Adipocyte (in vitro differentiated cells): ENCODE data around the gene IL1B.
A peak's percentile ranks its signal among the peaks of the same experiment; 100 is the strongest.

Experiments used
- DNase-seq: peaks from one replicate; pipeline ENCODE4 v3.0.0-alpha.2; 2015; ENCODE audit warnings: low read depth
- H3K27me3 ChIP-seq: replicated peaks from 2 replicates; pipeline ENCODE4 v1.7.0; 2013; ENCODE audit warnings: mild to moderate bottlenecking, low read length, moderate library complexity; ENCODE audit not compliant: control insufficient read depth, insufficient read depth
- H3K36me3 ChIP-seq: 2 replicates; pipeline ENCODE4 v1.7.0; 2013; ENCODE audit warnings: low read length, mild to moderate bottlenecking, moderate library complexity; ENCODE audit not compliant: control insufficient read depth, insufficient read depth, severe bottlenecking
- H3K4me1 ChIP-seq: 2 replicates; pipeline ENCODE4 v1.7.0; 2013; ENCODE audit warnings: mild to moderate bottlenecking, low read length, moderate library complexity; ENCODE audit not compliant: control insufficient read depth, insufficient read depth
- H3K4me3 ChIP-seq: 2 replicates; pipeline ENCODE4 v1.7.0; 2013; ENCODE audit warnings: mild to moderate bottlenecking, low read length, moderate library complexity
- H3K9ac ChIP-seq: 2 replicates; pipeline ENCODE4 v1.7.0; 2013; ENCODE audit warnings: mild to moderate bottlenecking, low read length, moderate library complexity
- H3K9me3 ChIP-seq: 2 replicates; pipeline ENCODE4 v1.7.0; 2013; ENCODE audit warnings: mild to moderate bottlenecking, low read length, moderate library complexity; ENCODE audit not compliant: control insufficient read depth

The IL1B gene

GRCh38 chr2:112836695-112837117 lies at the start of gene IL1B:
TSS of gene IL1B (minus strand) at chr2:112836779. CDS start at chr2:112836229, 550 bp downstream.
- no peaks in the 10 kb centered on the region for H3K9me3 ChIP-seq
- peak within 1 kb of the TSS; percentile 67 for H3K4me3 ChIP-seq
- peak; percentile 38 for DNase-seq
- H3K4me1 ChIP-seq = peaks cover 46% of the 10 kb centered on the region
- H3K36me3 ChIP-seq = no peaks in the 10 kb centered on the region
- peak within 1 kb of the TSS; percentile 44 for H3K9ac ChIP-seq
- no peaks in the 10 kb centered on the region for H3K27me3 ChIP-seq

- Histone ChIP-seq H3K36me3 (no peaks in the 10 kb centered on the region), H3K9ac (no peak overlapping the region), H3K4me1 (peaks cover 7% of the 10 kb centered on the region), H3K4me3 (no peak overlapping the region), H3K27me3 (no peaks in the 10 kb centered on the region), H3K9me3 (no peaks in the 10 kb centered on the region)
- DNase-seq = no peak
These were observed 49.7 kb upstream of the IL1B start for GRCh38 chr2:112886291-112886690.

- Histone ChIP-seq H3K4me3 (no peak overlapping the region), H3K9ac (no peak overlapping the region), H3K36me3 (no peaks in the 10 kb centered on the region), H3K4me1 (peaks cover 15% of the 10 kb centered on the region), H3K9me3 (no peaks in the 10 kb centered on the region), H3K27me3 (no peaks in the 10 kb centered on the region)
- no peak for DNase-seq
These were observed 48.9 kb upstream of the IL1B start for GRCh38 chr2:112885506-112885902.

GRCh38 chr2:112884869-112885505 lies 48.4 kb upstream of the IL1B start:
- DNase-seq = peak; percentile 41
- Histone ChIP-seq H3K4me3 (no peak overlapping the region), H3K9ac (no peak overlapping the region), H3K9me3 (no peaks in the 10 kb centered on the region), H3K4me1 (peaks cover 19% of the 10 kb centered on the region), H3K36me3 (no peaks in the 10 kb centered on the region), H3K27me3 (no peaks in the 10 kb centered on the region)

- H3K4me3 ChIP-seq = no peak overlapping the region
- H3K27me3 ChIP-seq = no peaks in the 10 kb centered on the region
- no peak for DNase-seq
- no peaks in the 10 kb centered on the region for H3K9me3 ChIP-seq
- peaks cover 19% of the 10 kb centered on the region for H3K4me1 ChIP-seq
- H3K36me3 ChIP-seq = no peaks in the 10 kb centered on the region
- H3K9ac ChIP-seq = no peak overlapping the region
These were observed 47.1 kb upstream of the IL1B start for GRCh38 chr2:112883669-112884068.

GRCh38 chr2:112881217-112881985 lies 44.8 kb upstream of the IL1B start:
- H3K9me3 ChIP-seq = no peaks in the 10 kb centered on the region
- H3K9ac ChIP-seq = no peak overlapping the region
- peaks cover 19% of the 10 kb centered on the region for H3K4me1 ChIP-seq
- H3K4me3 ChIP-seq = no peak overlapping the region
- DNase-seq = peak; percentile 60
- H3K27me3 ChIP-seq = no peaks in the 10 kb centered on the region
- H3K36me3 ChIP-seq = no peaks in the 10 kb centered on the region

GRCh38 chr2:112880696-112881095 lies 44.1 kb upstream of the IL1B start:
- H3K27me3 ChIP-seq = no peaks in the 10 kb centered on the region
- no peaks in the 10 kb centered on the region for H3K9me3 ChIP-seq
- peaks cover 19% of the 10 kb centered on the region for H3K4me1 ChIP-seq
- no peak overlapping the region for H3K4me3 ChIP-seq
- no peaks in the 10 kb centered on the region for H3K36me3 ChIP-seq
- no peak for DNase-seq
- no peak overlapping the region for H3K9ac ChIP-seq

GRCh38 chr2:112880091-112880531 lies 43.5 kb upstream of the IL1B start:
- no peak overlapping the region for H3K4me3 ChIP-seq
- no peaks in the 10 kb centered on the region for H3K36me3 ChIP-seq
- no peak overlapping the region for H3K9ac ChIP-seq
- peaks cover 19% of the 10 kb centered on the region for H3K4me1 ChIP-seq
- H3K9me3 ChIP-seq = no peaks in the 10 kb centered on the region
- DNase-seq = peak; percentile 12
- H3K27me3 ChIP-seq = no peaks in the 10 kb centered on the region

- Histone ChIP-seq H3K9me3 (no peaks in the 10 kb centered on the region), H3K9ac (no peak overlapping the region), H3K27me3 (no peaks in the 10 kb centered on the region), H3K36me3 (no peaks in the 10 kb centered on the region), H3K4me3 (no peak overlapping the region), H3K4me1 (peaks cover 19% of the 10 kb centered on the region)
- DNase-seq = no peak
These were observed 43.0 kb upstream of the IL1B start for GRCh38 chr2:112879491-112880041.

- H3K9ac ChIP-seq = no peak overlapping the region
- no peaks in the 10 kb centered on the region for H3K27me3 ChIP-seq
These were observed 40.8 kb upstream of the IL1B start for GRCh38 chr2:112877423-112877822.

GRCh38 chr2:112876971-112877361 lies 40.4 kb upstream of the IL1B start:
- Histone ChIP-seq H3K4me1 (peaks cover 19% of the 10 kb centered on the region), H3K9me3 (no peaks in the 10 kb centered on the region), H3K9ac (no peak overlapping the region), H3K27me3 (no peaks in the 10 kb centered on the region), H3K4me3 (no peak overlapping the region), H3K36me3 (no peaks in the 10 kb centered on the region)
- DNase-seq = no peak

More at GRCh38 chr2:112877423-112877822, 40.8 kb upstream of the IL1B start:
- Histone ChIP-seq H3K4me1 (peaks cover 19% of the 10 kb centered on the region), H3K9me3 (no peaks in the 10 kb centered on the region), H3K36me3 (no peaks in the 10 kb centered on the region), H3K4me3 (no peak overlapping the region)
- DNase-seq = no peak
